Mesothelial cell of epicardium (in vitro differentiated cells): ENCODE data around the gene FAM185A. TPM values are rescaled to one million over a fixed set of nuclear protein-coding genes. Genes with fewer than 3 reads are reported as not detected.
"Not testable (repeated sequence)": the region's sequence is repeated elsewhere in the genome, so short reads cannot be mapped to it uniquely, and the experiment has no call there.

Experiments used
- DNase-seq, 2 experiments: peaks; one replicate each; pipeline ENCODE4 v3.0.0; 2021; ENCODE audit warnings: low spot score in 2 of 2; ENCODE audit not compliant: unreplicated experiment in 2 of 2
- H3K27ac Mint-ChIP-seq: 2 replicates; pipeline ENCODE4 v1.8.0; 2021; ENCODE audit warnings: mixed read lengths
- H3K27me3 Mint-ChIP-seq: 2 replicates; pipeline ENCODE4 v1.8.0; 2021; ENCODE audit warnings: low read depth, mixed read lengths
- H3K36me3 Mint-ChIP-seq: 2 replicates; pipeline ENCODE4 v1.8.0; 2021; ENCODE audit warnings: mixed read lengths
- H3K4me1 Mint-ChIP-seq: 2 replicates; pipeline ENCODE4 v1.8.0; 2021; ENCODE audit warnings: mixed read lengths
- H3K4me3 Mint-ChIP-seq: 2 replicates; pipeline ENCODE4 v1.8.0; 2021; ENCODE audit warnings: mild to moderate bottlenecking, moderate library complexity, mixed read lengths
- H3K9me3 Mint-ChIP-seq: 2 replicates; pipeline ENCODE4 v1.8.0; 2021; ENCODE audit warnings: mixed read lengths
- CTCF ChIP-seq: fragments of 200-600 bp; sonication (generic); IDR thresholded peaks from one replicate; pipeline ENCODE4 v1.5.0; 2021; ENCODE audit warnings: antibody characterized with exemption; ENCODE audit not compliant: unreplicated experiment
- total RNA-seq: library from RNA; stranded (reverse); gene quantifications from 3 replicates; pipeline ENCODE4 v1.2.1, GENCODE V29; 2021

The FAM185A gene
- total RNA-seq, 1 donor from 2014 or later = 11.6 TPM

DNA sequence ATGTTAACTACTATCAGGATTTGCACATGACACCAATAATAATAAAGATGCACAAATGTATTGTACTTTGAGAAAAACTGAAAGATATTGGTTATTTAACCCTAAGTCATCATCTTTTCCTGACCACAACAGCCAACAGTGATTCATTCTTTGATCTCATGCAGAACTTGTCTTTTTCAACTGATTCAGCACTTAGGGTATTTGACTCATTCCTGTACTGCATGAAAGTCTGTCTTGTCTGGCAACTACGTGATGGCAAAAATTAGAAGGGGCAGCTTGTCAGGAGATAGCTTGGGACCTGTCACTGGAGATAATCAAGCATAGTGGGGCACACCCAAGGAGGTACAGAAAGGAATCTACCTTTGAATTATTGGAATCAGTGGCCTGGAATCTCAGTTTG, 86.2 kb downstream of the FAM185A start:
- no peak for TF ChIP-seq CTCF
- Mint-ChIP-seq H3K27me3 (no peaks in the 10 kb centered on the region), H3K4me3 (no peak overlapping the region), H3K36me3 (peaks cover under 1% of the 10 kb centered on the region), H3K4me1 (peaks cover 29% of the 10 kb centered on the region), H3K9me3 (no peaks in the 10 kb centered on the region), H3K27ac (peak overlapping the region; percentile 56)
- DNase-seq = no peak

DNA sequence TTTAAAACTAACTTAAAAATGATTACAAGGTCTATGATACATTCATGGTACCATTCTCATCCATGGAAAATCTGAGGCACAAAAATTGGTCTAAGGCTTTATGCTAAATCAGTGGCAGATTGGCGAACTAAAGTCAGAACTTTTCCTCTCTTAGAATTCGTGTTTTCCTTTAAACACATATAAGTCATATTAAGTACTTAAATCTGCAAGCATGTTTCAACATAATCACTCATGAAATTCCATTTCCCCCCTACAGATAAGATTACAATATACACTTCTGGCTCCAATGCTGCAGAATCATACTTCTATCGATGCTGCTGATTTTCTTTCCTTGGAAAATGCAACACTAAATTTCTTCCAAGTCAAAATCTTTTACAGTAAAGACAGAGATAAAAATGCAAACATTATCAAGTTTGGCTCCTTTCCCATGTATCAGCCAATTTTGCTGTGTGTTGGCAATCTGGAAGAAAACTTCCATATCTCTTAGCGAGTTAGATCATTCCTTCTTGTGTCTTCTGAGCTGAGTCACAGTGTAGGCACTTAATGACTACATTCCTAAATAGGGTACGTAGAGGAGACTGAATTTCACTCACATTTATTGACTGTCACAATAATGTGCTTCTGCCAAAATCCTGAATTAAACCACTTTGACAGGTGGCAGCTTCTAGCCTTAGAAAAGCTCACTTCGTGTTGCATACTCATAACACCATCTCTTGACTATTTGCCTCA, 87.6 kb downstream of the FAM185A start:
- H3K4me3 Mint-ChIP-seq = no peak overlapping the region
- H3K36me3 Mint-ChIP-seq = no peaks in the 10 kb centered on the region
- H3K9me3 Mint-ChIP-seq = no peaks in the 10 kb centered on the region
- no peaks in the 10 kb centered on the region for H3K27me3 Mint-ChIP-seq
- no peak for DNase-seq
- H3K4me1 Mint-ChIP-seq = peaks cover 39% of the 10 kb centered on the region
- TF ChIP-seq CTCF = no peak
- H3K27ac Mint-ChIP-seq = peak overlapping the region; percentile 90

DNA sequence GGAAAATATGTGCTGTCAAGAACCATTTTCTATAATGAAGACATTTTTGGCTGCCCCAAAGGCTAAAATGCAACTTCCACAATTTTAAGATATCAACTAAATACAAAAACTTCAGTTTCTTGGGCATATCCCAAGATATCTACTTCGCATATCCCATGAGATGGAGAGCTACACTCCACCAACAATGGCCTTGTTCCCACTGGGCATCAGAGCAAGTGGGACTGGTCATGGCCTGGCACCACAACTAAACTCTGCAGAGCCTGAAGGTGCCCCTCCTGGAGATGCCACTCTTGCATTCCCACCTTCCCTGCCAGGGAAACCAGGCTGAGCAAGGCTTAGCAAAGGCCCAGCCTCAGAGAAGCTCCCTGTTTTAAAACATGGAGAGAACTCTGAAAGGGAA, 88.2 kb downstream of the FAM185A start:
- H3K9me3 Mint-ChIP-seq = peaks cover 1% of the 10 kb centered on the region
- peaks cover 42% of the 10 kb centered on the region for H3K4me1 Mint-ChIP-seq
- peaks cover 1% of the 10 kb centered on the region for H3K36me3 Mint-ChIP-seq
- H3K27ac Mint-ChIP-seq = peak overlapping the region; percentile 90
- DNase-seq = no peak
- no peaks in the 10 kb centered on the region for H3K27me3 Mint-ChIP-seq
- no peak overlapping the region for H3K4me3 Mint-ChIP-seq
- TF ChIP-seq CTCF = no peak

GRCh38 chr7:102837802-102838201, 89.0 kb downstream of the FAM185A start:
- Mint-ChIP-seq H3K9me3 (peaks cover 8% of the 10 kb centered on the region), H3K4me1 (peaks cover 37% of the 10 kb centered on the region), H3K27ac (peak overlapping the region; percentile 28), H3K36me3 (peaks cover 9% of the 10 kb centered on the region), H3K4me3 (no peak overlapping the region), H3K27me3 (no peaks in the 10 kb centered on the region)
- DNase-seq = no peak
- TF ChIP-seq CTCF = no peak

- not testable (repeated sequence) for H3K9me3 Mint-ChIP-seq, H3K27ac Mint-ChIP-seq, H3K27me3 Mint-ChIP-seq, DNase-seq, H3K4me3 Mint-ChIP-seq
- Mint-ChIP-seq H3K36me3 (peaks cover 11% of the 10 kb centered on the region), H3K4me1 (peaks cover 34% of the 10 kb centered on the region)
Observed at GRCh38 chr7:102838572-102839101, 89.8 kb downstream of the FAM185A start.

DNA sequence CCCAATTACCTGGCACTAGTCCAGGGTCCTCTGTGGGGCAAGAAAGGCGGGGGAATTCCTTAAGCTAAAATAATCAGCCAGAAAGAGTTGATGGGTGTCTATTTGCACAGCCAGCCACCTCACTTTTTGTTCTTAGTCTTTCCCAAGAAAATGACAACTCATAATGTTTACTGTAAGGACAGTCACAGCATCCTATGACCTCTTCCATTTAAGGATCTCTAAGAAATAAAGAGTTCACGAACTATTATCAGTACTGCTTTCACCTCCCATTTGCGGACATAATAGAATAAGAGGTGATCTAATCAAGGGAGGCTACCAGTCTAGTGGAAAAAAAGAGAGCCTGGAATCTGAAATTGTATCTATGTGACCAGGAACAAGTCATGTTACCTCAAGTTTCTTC, 91.6 kb downstream of the FAM185A start:
- Mint-ChIP-seq H3K27ac (peak overlapping the region; percentile 31), H3K9me3 (peaks cover 10% of the 10 kb centered on the region), H3K4me3 (no peak overlapping the region), H3K27me3 (no peaks in the 10 kb centered on the region), H3K36me3 (peaks cover 11% of the 10 kb centered on the region), H3K4me1 (peaks cover 26% of the 10 kb centered on the region)
- no peak for TF ChIP-seq CTCF
- no peak for DNase-seq
